Neural progenitor cell (in vitro differentiated cells): ENCODE data around the gene ISLR. TPM values are rescaled to one million over a fixed set of nuclear protein-coding genes. Genes with fewer than 3 reads are reported as not detected.
"Not testable (repeated sequence)": the region's sequence is repeated elsewhere in the genome, so short reads cannot be mapped to it uniquely, and the experiment has no call there.

Source experiments
- DNase-seq: peaks from one replicate; pipeline ENCODE4 v3.0.0-alpha.2; 2016; ENCODE audit warnings: low spot score
- H2AFZ ChIP-seq: fragments of 200-600 bp; sonication (generic); replicated peaks from 2 replicates; pipeline ENCODE4 v1.6.1; 2016; ENCODE audit warnings: antibody characterized with exemption
- H3F3A ChIP-seq: fragments of 200-600 bp; sonication (generic); 2 replicates; pipeline ENCODE4 v1.6.1; 2016; ENCODE audit warnings: antibody characterized with exemption, low read depth
- H3K27ac ChIP-seq: fragments of 200-600 bp; sonication (generic); 2 replicates; pipeline ENCODE4 v1.5.1; 2016; ENCODE audit warnings: mild to moderate bottlenecking
- H3K27me3 ChIP-seq: fragments of 200-600 bp; sonication (generic); 2 replicates; pipeline ENCODE4 v1.6.1; 2016; ENCODE audit warnings: mild to moderate bottlenecking, moderate library complexity
- H3K36me3 ChIP-seq: fragments of 200-600 bp; sonication (generic); 2 replicates; pipeline ENCODE4 v1.5.1; 2016
- H3K4me1 ChIP-seq: fragments of 200-600 bp; sonication (generic); 2 replicates; pipeline ENCODE4 v1.6.1; 2016; ENCODE audit warnings: mixed run types
- H3K4me2 ChIP-seq: fragments of 200-600 bp; sonication (generic); 2 replicates; pipeline ENCODE4 v1.6.1; 2016
- H3K4me3 ChIP-seq: fragments of 200-600 bp; sonication (generic); 2 replicates; pipeline ENCODE4 v1.5.1; 2016
- H3K79me2 ChIP-seq: fragments of 200-600 bp; sonication (generic); 2 replicates; pipeline ENCODE4 v1.6.1; 2016; ENCODE audit warnings: low read depth
- H3K9ac ChIP-seq: fragments of 200-600 bp; sonication (generic); 2 replicates; pipeline ENCODE4 v1.6.1; 2016
- H3K9me3 ChIP-seq: fragments of 200-600 bp; sonication (generic); 2 replicates; pipeline ENCODE4 v1.5.1; 2016; ENCODE audit warnings: low read depth
- H4K20me1 ChIP-seq: fragments of 200-600 bp; sonication (generic); 2 replicates; pipeline ENCODE4 v1.6.1; 2016; ENCODE audit warnings: low read depth
- H3K27ac Mint-ChIP-seq: 3 replicates; pipeline ENCODE4 v1.8.0; 2021; ENCODE audit warnings: mixed read lengths
- H3K27me3 Mint-ChIP-seq: 2 replicates; pipeline ENCODE4 v1.8.0; 2022; ENCODE audit warnings: low read depth, mild to moderate bottlenecking, inconsistent platforms, moderate library complexity, mixed read lengths; ENCODE audit not compliant: insufficient read depth
- H3K36me3 Mint-ChIP-seq: 3 replicates; pipeline ENCODE4 v1.8.0; 2021; ENCODE audit warnings: mixed read lengths
- H3K4me1 Mint-ChIP-seq: 3 replicates; pipeline ENCODE4 v1.8.0; 2021; ENCODE audit warnings: mixed read lengths
- H3K4me3 Mint-ChIP-seq: 3 replicates; pipeline ENCODE4 v1.8.0; 2021; ENCODE audit warnings: mild to moderate bottlenecking, moderate library complexity, mixed read lengths
- H3K9me3 Mint-ChIP-seq: 3 replicates; pipeline ENCODE4 v1.8.0; 2020; ENCODE audit warnings: mixed read lengths
- EZH2 ChIP-seq: fragments of 200-600 bp; sonication (generic); IDR thresholded peaks from 2 replicates; pipeline ENCODE4 v1.6.1; 2017; ENCODE audit warnings: antibody characterized with exemption, mild to moderate bottlenecking, moderate library complexity
- EZH2phosphoT487 ChIP-seq: fragments of 200-600 bp; sonication (generic); IDR thresholded peaks from 2 replicates; pipeline ENCODE4 v1.6.1; 2017; ENCODE audit warnings: antibody characterized with exemption
- total RNA-seq: library from RNA; depleted of rRNA; stranded (reverse); fragments of >200 nt; gene quantifications from 2 replicates; pipeline ENCODE4 v1.2.3, GENCODE V29; 2015; ENCODE audit warnings: low replicate concordance
- TF ChIP-seq, protein P1 (sequence below): fragments of 200-600 bp; sonication (generic); IDR thresholded peaks from 2 replicates; pipeline ENCODE4 v1.5.1; 2017; ENCODE audit warnings: antibody characterized with exemption, mild to moderate bottlenecking

Gene ISLR
- total RNA-seq, 1 donor from 2014 or later, result not detected

GRCh38 chr15:74157868-74158827, 15.4 kb upstream of the ISLR start:
- H3K36me3 Mint-ChIP-seq, result no peaks in the 10 kb centered on the region
- peaks cover 24% of the 10 kb centered on the region for H3K4me1 Mint-ChIP-seq
- Histone ChIP-seq H3K27me3 (no peaks in the 10 kb centered on the region), H3K4me1 (peaks cover 7% of the 10 kb centered on the region), H3K79me2 (no peaks in the 10 kb centered on the region), H3K4me2 (no peak overlapping the region), H3K9me3 (no peaks in the 10 kb centered on the region), H3F3A (no peaks in the 10 kb centered on the region), H3K27ac (no peak overlapping the region), H3K36me3 (no peaks in the 10 kb centered on the region), H3K9ac (no peak overlapping the region), H3K4me3 (no peak overlapping the region), H4K20me1 (no peaks in the 10 kb centered on the region), H2AFZ (no peak overlapping the region)
- no peak overlapping the region for H3K4me3 Mint-ChIP-seq
- no peaks in the 10 kb centered on the region for H3K9me3 Mint-ChIP-seq
- no peak overlapping the region for H3K27ac Mint-ChIP-seq
- no peak for TF ChIP-seq EZH2phosphoT487
- TF ChIP-seq, protein P1, sequence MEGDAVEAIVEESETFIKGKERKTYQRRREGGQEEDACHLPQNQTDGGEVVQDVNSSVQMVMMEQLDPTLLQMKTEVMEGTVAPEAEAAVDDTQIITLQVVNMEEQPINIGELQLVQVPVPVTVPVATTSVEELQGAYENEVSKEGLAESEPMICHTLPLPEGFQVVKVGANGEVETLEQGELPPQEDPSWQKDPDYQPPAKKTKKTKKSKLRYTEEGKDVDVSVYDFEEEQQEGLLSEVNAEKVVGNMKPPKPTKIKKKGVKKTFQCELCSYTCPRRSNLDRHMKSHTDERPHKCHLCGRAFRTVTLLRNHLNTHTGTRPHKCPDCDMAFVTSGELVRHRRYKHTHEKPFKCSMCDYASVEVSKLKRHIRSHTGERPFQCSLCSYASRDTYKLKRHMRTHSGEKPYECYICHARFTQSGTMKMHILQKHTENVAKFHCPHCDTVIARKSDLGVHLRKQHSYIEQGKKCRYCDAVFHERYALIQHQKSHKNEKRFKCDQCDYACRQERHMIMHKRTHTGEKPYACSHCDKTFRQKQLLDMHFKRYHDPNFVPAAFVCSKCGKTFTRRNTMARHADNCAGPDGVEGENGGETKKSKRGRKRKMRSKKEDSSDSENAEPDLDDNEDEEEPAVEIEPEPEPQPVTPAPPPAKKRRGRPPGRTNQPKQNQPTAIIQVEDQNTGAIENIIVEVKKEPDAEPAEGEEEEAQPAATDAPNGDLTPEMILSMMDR, result no peak
- TF ChIP-seq EZH2, result no peak
- DNase-seq, result no peak
- H3K27me3 Mint-ChIP-seq, result peaks cover 12% of the 10 kb centered on the region

- no peak overlapping the region for H3K27ac ChIP-seq
- H3K27me3 Mint-ChIP-seq, result peaks cover 12% of the 10 kb centered on the region
- H3K9me3 Mint-ChIP-seq, result no peaks in the 10 kb centered on the region
These were observed 14.5 kb upstream of the ISLR start for GRCh38 chr15:74158855-74159650.

GRCh38 chr15:74159773-74160172, 13.7 kb upstream of the ISLR start:
- Mint-ChIP-seq H3K4me1 (peaks cover 24% of the 10 kb centered on the region), H3K27me3 (peaks cover 12% of the 10 kb centered on the region)
- H3F3A ChIP-seq, result no peaks in the 10 kb centered on the region

More at GRCh38 chr15:74158855-74159650, 14.5 kb upstream of the ISLR start:
- H3K79me2 ChIP-seq, result no peaks in the 10 kb centered on the region
- H3K9ac ChIP-seq, result no peak overlapping the region
- Mint-ChIP-seq H3K36me3 (no peaks in the 10 kb centered on the region), H3K4me1 (peaks cover 24% of the 10 kb centered on the region), H3K4me3 (no peak overlapping the region), H3K27ac (no peak overlapping the region)
- H3K4me2 ChIP-seq, result no peak overlapping the region
- DNase-seq, result no peak
- H3K4me1 ChIP-seq, result peaks cover 7% of the 10 kb centered on the region
- H4K20me1 ChIP-seq, result no peaks in the 10 kb centered on the region
- no peak overlapping the region for H3K4me3 ChIP-seq
- no peak overlapping the region for H2AFZ ChIP-seq
- H3K9me3 ChIP-seq, result no peaks in the 10 kb centered on the region
- no peak for TF ChIP-seq EZH2
- TF ChIP-seq, protein P1, result no peak
- TF ChIP-seq EZH2phosphoT487, result no peak
- H3K36me3 ChIP-seq, result no peaks in the 10 kb centered on the region
- no peaks in the 10 kb centered on the region for H3K27me3 ChIP-seq
- no peaks in the 10 kb centered on the region for H3F3A ChIP-seq

GRCh38 chr15:74160390-74160789, 13.1 kb upstream of the ISLR start:
- H2AFZ ChIP-seq, H3K27ac Mint-ChIP-seq, H3F3A ChIP-seq, H3K36me3 ChIP-seq, DNase-seq, H3K4me2 ChIP-seq, H3K79me2 ChIP-seq, H3K9me3 Mint-ChIP-seq, H3K36me3 Mint-ChIP-seq, H4K20me1 ChIP-seq, H3K4me1 ChIP-seq, H3K4me3 Mint-ChIP-seq, H3K27me3 ChIP-seq, H3K9me3 ChIP-seq, H3K9ac ChIP-seq, H3K4me3 ChIP-seq, H3K27ac ChIP-seq: not testable (repeated sequence)
- H3K27me3 Mint-ChIP-seq, result peaks cover 12% of the 10 kb centered on the region
- H3K4me1 Mint-ChIP-seq, result peaks cover 24% of the 10 kb centered on the region

More at GRCh38 chr15:74159773-74160172, 13.7 kb upstream of the ISLR start:
- TF ChIP-seq EZH2phosphoT487 (no peak), EZH2 (no peak)
- TF ChIP-seq, protein P1, result no peak
- Histone ChIP-seq H3K79me2 (no peaks in the 10 kb centered on the region), H3K4me2 (no peak overlapping the region), H4K20me1 (no peaks in the 10 kb centered on the region), H3K9me3 (no peaks in the 10 kb centered on the region), H3K9ac (no peak overlapping the region), H3K27me3 (no peaks in the 10 kb centered on the region), H2AFZ (no peak overlapping the region), H3K4me3 (no peak overlapping the region), H3K27ac (no peak overlapping the region), H3K36me3 (no peaks in the 10 kb centered on the region), H3K4me1 (peaks cover 7% of the 10 kb centered on the region)
- Mint-ChIP-seq H3K9me3 (no peaks in the 10 kb centered on the region), H3K4me3 (no peak overlapping the region), H3K36me3 (peaks cover 2% of the 10 kb centered on the region), H3K27ac (no peak overlapping the region)
- no peak for DNase-seq

- not testable (repeated sequence) for H3K27ac ChIP-seq, H3F3A ChIP-seq, H3K9me3 ChIP-seq, H3K27ac Mint-ChIP-seq, H3K4me3 Mint-ChIP-seq, H3K4me1 ChIP-seq, H3K79me2 ChIP-seq, H2AFZ ChIP-seq, H3K9ac ChIP-seq, H3K36me3 Mint-ChIP-seq, H3K27me3 ChIP-seq, H3K36me3 ChIP-seq, H3K4me3 ChIP-seq, H4K20me1 ChIP-seq, H3K4me2 ChIP-seq, H3K9me3 Mint-ChIP-seq, DNase-seq
- peaks cover 12% of the 10 kb centered on the region for H3K4me1 Mint-ChIP-seq
- H3K27me3 Mint-ChIP-seq, result peaks cover 12% of the 10 kb centered on the region
These were observed 11.3 kb upstream of the ISLR start for GRCh38 chr15:74162195-74162536.
